ENCODE measurements around the gene SERTM1.

Gene SERTM1

GRCh38 chr13:36710396-36710795, 36.6 kb downstream of the SERTM1 start:
- DNase-seq (ENCODE audit: low read depth): no peak

- DNase-seq (ENCODE audit: low read depth): no peak
These were observed 38.5 kb downstream of the SERTM1 start for GRCh38 chr13:36712290-36712689.

GRCh38 chr13:36712770-36713169, 39.0 kb downstream of the SERTM1 start:
- no peak for DNase-seq (ENCODE audit: low read depth)

- no peak for DNase-seq (ENCODE audit: low read depth)
These were observed 40.1 kb downstream of the SERTM1 start for GRCh38 chr13:36713887-36714286.

- no peak for DNase-seq (ENCODE audit: low read depth)
These were observed 42.0 kb downstream of the SERTM1 start for GRCh38 chr13:36715841-36716240.

- no peak for DNase-seq (ENCODE audit: low read depth)
These were observed 43.2 kb downstream of the SERTM1 start for GRCh38 chr13:36717017-36717416.

GRCh38 chr13:36717966-36718545, 44.2 kb downstream of the SERTM1 start:
- DNase-seq (ENCODE audit: low read depth): no peak

GRCh38 chr13:36718686-36719085, 44.9 kb downstream of the SERTM1 start:
- no peak for DNase-seq (ENCODE audit: low read depth)

- no peak for DNase-seq (ENCODE audit: low read depth)
These were observed 50.3 kb downstream of the SERTM1 start for GRCh38 chr13:36724141-36724540.

GRCh38 chr13:36725936-36726335, 52.1 kb downstream of the SERTM1 start:
- DNase-seq (ENCODE audit: low read depth): no peak

- DNase-seq (ENCODE audit: low read depth): no peak
These were observed 54.2 kb downstream of the SERTM1 start for GRCh38 chr13:36728006-36728405.

- peak; percentile 2 for DNase-seq (ENCODE audit: low read depth)
These were observed 62.4 kb downstream of the SERTM1 start for GRCh38 chr13:36736119-36736726.

- DNase-seq (ENCODE audit: low read depth): no peak
These were observed 63.8 kb downstream of the SERTM1 start for GRCh38 chr13:36737524-36738083.

GRCh38 chr13:36745436-36745835, 71.6 kb downstream of the SERTM1 start:
- DNase-seq (ENCODE audit: low read depth): no peak

GRCh38 chr13:36746051-36746450, 72.2 kb downstream of the SERTM1 start:
- no peak for DNase-seq (ENCODE audit: low read depth)

Data from stimulated activated CD8-positive, alpha-beta memory T cell treated with anti-CD3 and anti-CD28 coated beads, Interleukin-7, amount 100 ng/mL, for 24 hours (primary cell).